Raji (cell line): ENCODE measurements around the gene TMEM88.

Experiments used
- POLR2A ChIP-seq: IDR thresholded peaks from 2 replicates; pipeline ENCODE4 v1.6.1; 2011; ENCODE audit warnings: low read depth, low read length, control low read depth; ENCODE audit not compliant: insufficient read depth

Gene TMEM88

GRCh38 chr17:7897090-7897489 is 42.2 kb downstream of the TMEM88 start:
- no peak for TF ChIP-seq POLR2A

DNA sequence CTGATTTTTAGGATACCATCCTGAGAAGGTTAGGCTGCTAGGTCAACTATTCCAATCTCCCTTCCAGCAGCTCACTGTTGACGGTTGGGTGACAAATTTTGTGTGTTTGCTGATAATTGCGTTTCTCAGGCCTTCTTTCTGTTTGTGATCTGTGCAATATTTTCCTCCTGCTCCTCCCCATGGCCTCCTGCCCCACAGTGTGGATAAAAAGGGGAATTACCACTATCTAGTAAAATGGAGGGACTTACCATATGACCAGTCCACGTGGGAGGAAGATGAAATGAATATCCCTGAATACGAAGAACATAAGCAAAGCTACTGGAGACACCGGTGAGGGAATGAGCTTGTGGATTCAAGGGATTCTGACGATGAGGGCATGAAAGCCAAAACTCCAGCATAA is 42.9 kb downstream of the TMEM88 start:
- TF ChIP-seq POLR2A: no peak

GRCh38 chr17:7903154-7904103 is 48.6 kb downstream of the TMEM88 start:
- TF ChIP-seq POLR2A: no peak
